GM19035 (cell line): ENCODE measurements around the gene SIX1.

ENCODE experiments used
- ATAC-seq: cut with Tn5 transposase; IDR thresholded peaks from one replicate; pipeline ENCODE4 v1.9.1; 2021; ENCODE audit not compliant: unreplicated experiment

SIX1 gene

DNA sequence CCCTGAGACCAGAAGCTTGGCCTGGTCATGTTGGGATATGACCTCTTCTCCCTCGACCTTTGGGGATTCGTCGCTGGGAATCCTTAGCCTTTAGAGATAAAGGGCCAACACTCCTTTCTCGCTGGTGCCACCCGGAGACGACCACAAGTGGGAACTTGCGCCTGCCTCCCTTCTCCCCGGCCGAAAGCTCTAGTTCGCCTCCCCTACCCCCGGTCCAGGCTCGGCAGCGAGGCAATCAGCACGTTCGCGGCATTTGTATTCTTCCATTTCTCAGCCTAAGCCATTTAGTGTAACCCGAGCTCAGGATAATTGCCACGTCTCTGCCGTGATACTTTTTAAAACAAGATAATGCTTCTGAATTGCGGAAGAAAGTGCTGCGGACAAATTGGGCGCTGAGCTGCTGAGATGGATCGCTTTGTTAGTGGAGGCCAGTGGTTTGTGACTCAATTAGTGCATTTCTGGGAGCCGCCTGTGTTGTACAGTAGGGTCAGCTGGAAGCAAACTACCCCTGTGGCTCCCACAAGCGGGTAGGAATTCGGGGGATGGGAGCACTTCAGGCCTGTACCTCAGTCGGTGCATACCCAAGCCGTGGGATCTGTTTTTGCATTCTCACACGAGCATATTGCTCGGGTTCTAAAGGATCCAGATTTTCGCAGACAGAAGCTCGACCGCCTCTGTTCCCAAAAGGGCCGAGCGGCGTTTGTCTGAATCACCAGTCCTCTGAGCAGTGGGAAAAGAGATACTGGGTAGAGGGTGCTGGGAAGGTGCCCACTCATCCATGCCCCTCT, 6.8 kb upstream of the SIX1 start:
- no peak for ATAC-seq

DNA sequence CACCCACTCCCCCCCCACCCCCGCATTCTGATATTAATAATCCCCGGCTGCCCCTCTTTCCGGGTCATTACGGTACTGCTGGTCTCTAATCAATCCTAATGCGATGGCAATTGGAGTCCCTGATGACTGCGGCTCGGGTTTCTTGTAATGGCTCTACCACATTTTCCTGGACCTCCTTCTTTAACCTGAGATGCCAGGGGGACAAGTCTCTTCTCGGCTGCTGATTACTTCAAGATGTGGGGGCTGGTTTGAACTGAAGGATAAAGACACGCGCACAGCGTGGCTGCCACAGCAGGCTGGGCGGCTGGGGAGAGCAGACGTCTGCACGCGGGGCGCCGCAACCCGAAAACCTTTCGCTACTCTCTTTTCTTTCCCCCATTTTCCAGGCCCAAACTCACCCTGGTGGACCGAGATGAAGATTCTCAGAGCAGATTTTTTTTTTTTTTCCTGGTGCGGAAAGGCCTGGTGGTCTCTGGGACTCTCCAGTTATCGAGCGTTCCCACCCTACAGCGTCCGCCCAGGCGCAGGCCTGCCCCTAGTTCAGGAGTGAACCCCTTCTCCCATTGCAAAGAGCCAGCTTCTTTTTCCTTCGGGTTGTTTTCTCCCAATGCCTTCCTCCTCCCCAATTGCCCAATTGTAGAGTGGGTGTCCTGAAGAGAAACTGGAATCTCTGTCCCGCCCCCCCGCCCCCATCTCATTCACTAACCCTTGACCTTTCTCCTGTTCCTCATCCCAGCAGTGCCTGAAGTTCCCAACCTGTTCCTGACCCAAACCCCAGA, 6.0 kb upstream of the SIX1 start:
- no peak for ATAC-seq

DNA sequence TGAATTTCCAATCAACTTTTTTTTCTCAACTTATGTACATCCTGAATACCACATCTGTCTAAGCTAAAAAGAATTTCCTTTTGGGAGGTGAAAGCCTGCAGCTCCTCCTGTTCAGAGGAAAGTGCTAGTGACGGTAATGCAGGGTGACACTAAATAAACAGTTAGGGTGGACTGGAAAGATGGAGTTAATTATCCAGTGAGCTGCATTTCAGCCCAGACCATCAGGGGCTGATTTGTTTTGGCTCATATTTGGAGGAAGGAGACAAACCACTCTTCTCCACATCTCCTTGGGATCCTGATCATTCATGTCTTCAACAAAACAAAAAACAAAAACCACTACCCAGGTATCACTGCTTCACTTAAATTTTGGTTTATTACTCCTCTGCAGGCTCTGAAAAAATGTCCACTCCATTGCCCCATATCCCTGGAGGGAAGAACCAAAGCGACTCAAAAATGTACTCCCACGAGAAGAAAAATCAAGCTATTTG, 5.1 kb upstream of the SIX1 start:
- ATAC-seq = no peak

DNA sequence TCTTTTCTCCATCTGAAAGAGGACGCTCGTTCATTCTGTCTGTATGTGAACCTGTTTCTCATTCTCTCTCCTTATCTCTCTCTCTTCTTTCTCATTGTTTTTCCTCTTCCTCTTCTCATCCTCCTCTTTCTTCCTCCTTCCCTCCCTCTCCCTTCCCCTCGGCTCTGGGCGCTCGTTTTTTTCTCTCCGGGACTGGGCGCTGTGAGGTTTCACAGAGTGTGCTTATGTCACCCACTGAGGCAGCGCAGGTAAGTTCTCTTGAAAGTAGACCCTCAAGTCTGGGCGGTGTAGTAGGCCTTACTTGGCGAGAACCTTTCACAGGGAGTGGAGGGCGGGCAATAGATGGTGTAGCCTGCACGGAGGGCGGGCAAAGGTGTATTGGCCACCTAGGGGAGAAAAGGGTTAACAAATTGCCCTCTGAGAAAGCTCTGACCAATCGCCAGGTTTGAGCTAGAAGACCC, 4.5 kb upstream of the SIX1 start:
- no peak for ATAC-seq

DNA sequence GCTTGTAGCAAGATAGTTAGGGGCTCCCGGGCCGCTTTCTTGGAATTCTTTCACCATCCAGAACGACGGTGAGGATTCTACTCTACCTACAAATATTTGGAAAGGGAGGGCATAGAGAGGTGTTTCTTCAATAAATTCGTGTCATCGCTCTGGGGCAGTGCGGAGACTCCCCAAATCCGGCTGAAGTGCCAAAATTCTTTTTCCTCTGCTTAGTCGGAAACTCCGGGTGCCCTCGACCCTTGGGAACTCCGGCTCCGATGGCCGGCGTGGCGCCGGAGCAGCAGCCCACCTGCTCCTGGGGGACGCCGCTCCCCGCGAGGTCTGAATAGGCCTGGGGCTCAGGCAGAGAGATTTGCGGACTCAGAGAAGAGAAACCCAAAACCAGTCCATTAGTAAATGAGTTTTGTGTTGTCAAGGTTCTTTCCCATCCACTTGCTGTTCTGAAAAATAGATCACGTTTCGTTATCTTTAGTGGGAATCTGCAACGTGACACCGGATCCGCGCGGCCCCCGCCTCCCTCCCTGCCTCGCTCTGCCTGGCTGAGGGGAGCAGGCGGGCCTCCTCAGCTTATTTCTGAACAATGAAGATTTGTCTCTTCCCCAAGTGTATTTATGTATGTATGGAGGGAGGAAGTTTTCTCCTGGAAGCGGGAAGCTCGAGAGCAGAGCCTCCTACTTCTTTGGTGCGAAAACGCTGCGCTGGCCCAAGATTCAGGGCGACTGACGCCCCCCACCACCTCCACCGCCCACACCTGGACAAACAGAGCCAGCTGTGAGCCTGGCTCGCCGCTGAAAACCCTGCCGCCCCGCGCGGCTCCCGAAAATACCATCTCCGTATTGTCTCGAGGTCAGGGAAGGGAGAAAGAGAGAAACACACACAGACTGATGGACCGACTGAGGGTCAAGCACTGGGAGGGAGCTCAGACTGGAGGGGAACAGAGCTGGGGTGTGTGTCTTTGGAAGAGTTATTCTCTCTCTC, 3.7 kb upstream of the SIX1 start:
- ATAC-seq = no peak

DNA sequence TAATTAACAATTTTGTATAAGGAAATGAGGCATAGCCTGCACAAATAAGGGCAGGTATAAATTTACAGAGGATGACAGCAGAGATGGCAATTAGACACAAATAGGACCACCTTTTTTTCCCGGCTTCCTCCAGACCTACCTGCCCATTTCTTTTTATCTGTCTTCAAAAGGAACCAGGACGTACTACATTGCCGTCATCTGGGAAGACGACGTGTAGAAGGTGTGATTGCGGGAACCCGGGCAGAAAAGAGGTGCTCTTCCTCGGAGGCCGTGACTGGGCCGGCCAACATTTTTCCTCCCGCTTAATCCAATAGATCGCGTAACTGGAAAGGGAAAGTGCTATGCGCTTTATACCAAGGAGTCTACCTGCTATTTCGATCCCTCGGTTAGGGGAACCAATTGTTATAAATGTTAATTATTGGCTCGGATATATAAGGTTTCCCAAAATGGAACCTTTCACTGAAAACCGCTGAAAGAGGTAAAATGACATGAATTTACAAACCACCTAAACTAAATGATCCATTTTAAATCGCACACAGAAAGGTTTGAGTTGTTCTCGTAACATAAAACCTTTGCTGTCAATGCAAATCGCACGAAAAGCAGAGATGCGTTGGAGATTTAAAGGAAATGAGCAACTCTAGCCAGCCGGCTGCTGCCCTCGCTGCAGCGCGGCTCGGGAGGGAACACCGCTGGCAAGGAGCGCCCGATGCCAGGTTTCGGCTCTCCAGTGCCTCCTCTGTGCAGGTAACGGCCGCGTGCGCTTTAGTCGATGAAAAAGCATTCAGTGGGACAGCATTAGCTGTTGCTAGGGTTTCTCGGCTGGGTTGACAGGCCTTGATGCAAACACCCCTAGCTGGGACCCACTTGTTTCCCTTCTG, 2.8 kb upstream of the SIX1 start:
- no peak for ATAC-seq

DNA sequence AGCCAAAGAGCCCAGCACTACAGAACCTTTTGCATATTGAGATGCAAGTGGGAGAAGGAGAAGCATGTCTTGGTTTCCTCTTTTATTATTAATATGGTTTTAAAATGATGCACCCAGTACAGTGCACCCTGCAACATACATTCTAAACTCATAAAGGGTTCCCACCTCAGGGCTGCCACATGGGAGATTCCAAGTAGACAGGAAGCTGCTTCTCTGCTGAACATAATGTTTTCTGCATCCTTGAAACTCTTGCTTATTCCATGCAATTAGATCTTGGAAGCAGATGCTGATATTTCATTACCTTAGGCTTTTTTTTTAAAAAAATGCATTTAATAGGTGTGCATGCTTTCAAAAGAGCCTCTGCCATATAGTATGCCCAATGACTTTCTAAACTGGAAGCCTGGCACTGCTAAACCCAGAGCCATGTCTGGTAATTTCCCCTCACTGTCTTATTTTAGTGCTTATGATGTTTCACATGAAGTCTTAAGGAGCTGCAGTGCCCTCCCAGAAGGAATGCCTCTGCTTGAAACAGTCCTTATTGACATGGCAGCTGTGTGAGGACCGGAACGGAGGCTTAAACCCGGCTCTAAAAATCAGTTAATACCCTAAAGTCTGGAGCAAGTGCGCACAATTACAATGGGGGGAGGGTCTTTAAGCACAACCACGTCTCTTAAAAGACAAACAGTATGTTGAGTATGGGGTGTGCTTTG, 2.0 kb upstream of the SIX1 start:
- ATAC-seq = no peak

DNA sequence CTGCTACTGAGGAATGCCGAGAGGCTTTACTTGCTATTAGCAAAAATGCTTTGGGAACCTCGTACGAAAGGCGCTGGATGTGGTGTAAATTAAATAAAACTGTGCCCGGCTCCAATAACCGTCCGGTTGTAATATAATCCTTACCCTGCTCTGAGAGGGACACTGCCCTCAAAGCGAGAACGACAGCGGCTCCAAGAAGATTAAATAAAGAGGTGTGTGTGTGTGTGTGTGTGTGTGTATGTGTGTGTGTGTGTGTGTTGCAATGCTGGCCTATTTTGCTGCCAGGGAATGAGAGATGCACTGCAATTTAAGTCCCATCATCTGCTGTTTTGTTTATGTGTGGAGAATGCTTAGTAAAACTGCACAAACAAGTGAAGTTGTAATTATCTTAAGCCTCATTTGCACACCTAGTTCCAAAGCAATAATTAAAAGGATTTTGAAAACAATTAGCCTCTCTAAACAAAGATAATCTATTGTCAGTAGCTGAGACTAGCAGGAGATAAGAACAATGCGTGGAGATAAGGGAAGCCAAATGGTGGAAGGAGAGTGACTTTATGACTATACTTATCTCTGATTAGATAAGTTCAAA, 1.2 kb upstream of the SIX1 start:
- ATAC-seq = no peak

DNA sequence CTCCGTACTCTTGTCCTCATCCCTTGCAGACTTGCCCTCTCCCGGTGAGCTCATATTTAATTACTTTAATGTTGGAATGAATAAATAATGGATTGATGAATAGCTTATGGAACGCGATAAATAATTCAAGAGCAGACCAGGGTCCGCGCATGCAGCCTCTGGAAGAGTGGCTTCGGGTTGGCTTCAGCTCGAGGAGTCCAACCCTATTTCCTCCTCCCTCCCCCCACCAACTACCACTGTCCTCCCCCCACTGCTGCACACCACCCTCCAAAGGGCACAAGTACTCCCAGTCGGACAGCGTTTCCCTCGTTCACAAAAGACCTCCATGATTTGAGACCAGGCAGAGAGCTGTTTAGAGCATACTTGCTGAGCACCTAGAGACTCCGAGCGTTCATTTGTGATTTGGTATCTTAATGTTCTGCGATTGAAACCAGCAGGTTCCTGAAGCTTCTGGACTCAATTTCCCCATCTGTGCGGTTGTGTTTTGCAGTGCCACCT, 647 bp upstream of the SIX1 start:
- ATAC-seq = no peak

DNA sequence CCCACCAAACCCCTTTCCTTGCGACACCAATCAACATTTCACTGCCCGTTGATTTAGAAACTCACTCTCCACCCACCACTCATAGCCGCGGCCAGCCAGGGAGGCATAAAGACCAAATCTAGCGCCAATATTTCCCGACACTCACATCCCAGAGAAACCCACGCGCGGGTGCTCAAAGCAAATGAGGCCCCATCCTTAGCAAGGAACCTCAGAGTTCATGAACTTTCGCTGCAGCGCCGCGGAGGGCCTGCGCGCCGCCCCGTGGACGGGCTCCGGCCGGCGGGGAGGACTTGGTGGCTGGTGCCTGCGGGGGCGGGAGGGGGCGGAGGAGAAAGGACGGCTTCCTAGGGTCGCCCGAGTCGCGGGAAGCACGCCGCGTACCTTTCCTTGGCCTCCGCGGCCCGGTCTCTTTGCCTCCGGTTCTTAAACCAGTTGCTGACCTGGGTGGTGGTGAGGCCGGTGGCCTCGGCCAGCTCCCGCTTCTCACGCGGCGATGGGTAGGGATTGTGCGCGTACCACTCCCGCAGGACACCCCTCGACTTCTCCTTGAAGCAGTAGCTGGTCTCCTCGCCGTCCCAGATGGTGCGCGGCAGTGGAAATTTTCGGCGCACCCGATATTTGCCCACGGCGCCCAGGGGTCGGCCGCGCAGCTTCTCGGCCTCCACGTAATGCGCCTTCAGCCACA, 886 bp downstream of the SIX1 start:
- ATAC-seq = no peak

DNA sequence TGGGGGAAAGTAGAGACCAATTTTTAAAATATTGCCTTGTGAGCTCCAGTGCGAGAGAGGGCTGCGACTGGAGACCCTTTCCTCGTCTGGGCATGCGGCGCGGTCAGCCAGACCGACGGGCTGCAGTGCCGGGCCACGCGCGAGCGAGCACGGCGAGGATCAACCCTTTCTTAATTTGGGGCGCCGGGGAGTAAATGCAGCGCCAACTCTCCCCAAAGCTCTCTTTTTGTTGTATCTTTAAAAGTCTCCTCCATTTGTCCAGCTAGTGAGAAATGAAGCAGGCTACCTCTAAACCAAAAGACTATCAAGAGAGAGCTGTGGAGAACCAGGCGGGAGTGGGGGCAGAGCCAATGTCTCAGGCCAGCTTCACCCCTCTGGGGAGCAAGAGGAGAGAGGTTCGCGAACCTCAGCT, 1.4 kb downstream of the SIX1 start:
- no peak for ATAC-seq

DNA sequence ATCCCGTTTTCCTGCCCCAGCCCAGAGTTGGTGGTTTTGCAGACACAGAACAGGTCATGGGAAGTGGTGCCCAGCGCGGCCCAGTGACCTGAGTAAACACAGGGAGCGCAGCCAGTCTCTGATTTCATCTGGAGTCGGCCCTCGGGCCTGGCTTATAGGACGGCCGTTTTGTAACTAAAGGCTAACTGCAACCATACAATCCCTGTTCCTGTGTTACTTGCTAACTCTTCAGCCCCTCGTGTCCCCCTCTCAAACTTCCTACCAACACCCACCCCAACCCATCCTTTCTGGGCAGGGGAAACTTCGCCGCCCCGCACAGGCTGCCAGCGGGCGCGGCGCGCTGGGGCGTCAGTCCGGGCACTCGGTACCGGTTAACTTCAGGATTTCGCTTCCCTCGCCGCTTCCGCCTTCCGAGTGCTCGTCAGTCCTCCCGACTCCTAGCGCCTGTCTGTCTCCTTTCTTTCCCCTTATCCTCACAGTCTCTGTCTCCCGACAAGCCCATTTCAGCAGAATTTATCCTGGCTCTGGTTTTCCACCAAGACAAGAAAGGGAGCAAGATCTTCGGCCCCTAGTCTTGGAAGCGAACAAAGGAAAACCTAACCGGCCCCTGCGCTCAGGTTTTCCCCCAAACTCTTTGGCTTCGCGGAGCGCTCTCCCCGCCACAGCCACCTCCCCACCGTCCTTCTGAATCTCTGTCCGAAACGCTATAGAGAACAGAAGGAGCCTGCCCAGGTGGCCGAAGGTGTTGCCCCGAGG, 2.0 kb downstream of the SIX1 start:
- ATAC-seq = no peak

DNA sequence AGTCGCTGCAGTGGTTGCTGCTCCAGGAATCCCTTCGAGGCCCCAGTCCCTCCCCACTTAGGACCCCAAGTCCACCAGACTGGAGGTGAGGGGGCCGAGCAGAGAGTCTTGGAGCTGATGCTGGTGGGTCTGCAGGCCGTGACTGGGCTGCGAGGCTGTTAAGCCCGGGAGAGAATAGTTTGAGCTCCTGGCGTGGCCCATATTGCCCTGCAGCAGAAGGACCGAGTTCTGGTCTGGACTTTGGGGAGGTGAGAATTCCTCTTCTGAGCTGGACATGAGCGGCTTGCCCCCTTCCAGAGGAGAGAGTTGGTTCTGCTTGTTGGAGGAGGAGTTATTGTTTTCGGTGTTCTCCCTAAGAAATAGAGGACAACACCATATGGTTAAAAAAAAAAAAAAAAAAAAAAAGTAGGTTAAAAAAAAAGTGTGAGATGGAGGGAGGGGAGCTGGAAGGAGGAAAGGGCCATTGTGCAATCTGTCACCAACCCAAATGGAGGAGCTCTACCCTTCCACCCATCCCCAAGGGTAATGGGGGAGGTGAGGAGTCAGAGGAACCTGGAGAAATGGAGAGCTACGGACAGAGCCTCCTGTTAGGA, 3.0 kb downstream of the SIX1 start:
- ATAC-seq = no peak

DNA sequence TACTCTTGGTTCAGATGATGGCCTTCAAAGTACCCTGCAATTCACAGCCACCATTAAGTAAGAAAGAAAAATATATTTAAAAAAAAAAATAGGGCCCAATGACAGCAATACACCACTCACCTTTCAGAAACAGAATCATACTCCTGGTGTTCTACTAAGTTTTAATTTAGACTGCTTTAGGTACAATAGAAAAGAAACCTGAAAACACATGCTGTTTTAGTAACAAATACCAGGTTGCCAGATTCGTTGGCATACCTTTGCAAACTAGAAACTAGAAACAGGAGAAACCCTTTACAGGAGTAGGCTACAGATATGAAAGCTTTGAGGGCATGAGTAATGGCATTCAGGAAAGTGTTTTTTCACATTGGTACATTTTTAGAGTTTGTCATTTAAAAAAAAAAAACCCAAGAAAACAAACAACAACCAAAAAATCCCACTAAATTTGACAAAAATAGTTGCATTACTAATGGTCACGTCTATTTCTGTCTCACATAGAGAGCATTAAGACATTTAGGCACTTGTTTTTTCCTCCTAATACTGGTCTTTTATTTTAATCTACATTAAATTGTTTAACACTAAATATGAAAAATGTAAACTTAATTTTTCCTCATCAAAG, 4.0 kb downstream of the SIX1 start:
- no peak for ATAC-seq

DNA sequence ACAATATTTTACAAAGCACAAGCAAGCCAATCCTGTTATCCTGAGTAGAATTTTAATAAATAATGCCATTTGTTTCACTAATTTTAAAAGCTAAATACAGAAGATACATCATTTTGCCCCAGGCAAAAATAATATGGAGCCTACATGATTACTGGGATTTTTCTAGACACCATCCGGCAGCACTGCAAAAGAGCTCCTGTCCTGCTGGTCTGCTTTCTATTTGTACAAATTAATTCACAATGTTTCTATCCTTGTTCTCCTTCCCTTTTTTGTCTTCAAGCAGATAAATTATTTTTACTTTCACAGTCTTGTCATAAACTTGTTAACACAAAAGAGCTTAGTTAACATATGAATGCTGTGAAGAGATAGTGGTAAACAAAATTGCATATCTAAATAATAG, 4.6 kb downstream of the SIX1 start:
- ATAC-seq = no peak

DNA sequence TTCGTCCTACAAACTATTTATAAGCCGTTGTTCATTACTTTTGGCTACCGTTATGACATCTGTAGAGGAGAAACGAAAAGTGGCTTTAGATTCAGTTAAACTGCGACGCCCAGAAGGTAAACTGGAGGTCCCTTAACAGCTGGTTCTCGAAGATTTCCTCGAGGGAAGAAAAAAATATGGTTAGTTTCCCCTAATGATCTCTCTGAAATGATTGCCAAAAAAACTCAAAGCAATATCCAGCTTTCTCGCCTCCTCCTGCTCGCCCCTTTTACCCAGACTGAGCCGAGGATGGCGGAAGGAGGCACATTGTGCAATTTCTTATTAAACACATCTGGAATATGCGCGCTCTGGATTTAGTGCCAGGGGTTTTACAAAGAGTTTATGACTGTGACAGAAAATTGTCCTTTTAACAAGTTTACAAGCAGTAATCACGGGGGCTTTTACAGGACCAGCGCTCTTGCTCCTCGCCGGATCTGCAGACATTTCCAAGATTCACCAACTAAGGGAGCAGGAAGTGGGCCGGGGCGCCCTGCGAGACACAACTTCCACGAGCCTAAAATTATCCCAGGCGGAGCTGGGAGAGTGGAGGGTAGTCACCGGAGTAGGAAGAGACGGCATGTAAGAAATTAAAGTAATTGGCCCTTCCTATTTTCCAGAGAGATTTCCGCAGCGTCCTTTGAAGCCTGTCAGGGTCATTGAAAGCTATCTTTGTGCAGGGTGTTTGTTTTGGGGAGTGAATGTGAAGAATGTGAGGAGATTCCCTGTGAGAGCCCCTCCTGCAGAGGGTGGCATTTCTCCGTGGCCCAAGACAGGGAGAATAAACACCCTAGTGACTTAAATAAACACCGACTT, 5.6 kb downstream of the SIX1 start:
- ATAC-seq = no peak
